Stomach smooth muscle (tissue), 2 donors: ENCODE data around the gene CCDC82.
A peak's percentile ranks its signal among the peaks of the same experiment; 100 is the strongest.

Experiments used
- H3K27ac ChIP-seq: one replicate; pipeline ENCODE4 v1.7.0; 2013; ENCODE audit warnings: mild to moderate bottlenecking, low read length, inconsistent platforms
- H3K27me3 ChIP-seq, 2 donors: one replicate each; pipeline ENCODE4 v1.7.0; 2013; ENCODE audit warnings: low read length in 2 of 2; ENCODE audit not compliant: insufficient read depth in 2 of 2, control insufficient read depth in 1 of 2
- H3K36me3 ChIP-seq, 2 donors: one replicate each; pipeline ENCODE4 v1.7.0; 2013; ENCODE audit warnings: low read length in 2 of 2; ENCODE audit not compliant: control insufficient read depth in 2 of 2, insufficient read depth in 2 of 2
- H3K4me1 ChIP-seq: one replicate; pipeline ENCODE4 v1.7.0; 2013; ENCODE audit warnings: low read length; ENCODE audit not compliant: control insufficient read depth, insufficient read depth
- H3K4me3 ChIP-seq, 2 donors: one replicate each; pipeline ENCODE4 v1.7.0; 2013; ENCODE audit warnings: low read length in 2 of 2
- H3K9ac ChIP-seq, 2 donors: one replicate each; pipeline ENCODE4 v1.7.0; 2013; ENCODE audit warnings: low read length in 2 of 2, mild to moderate bottlenecking in 1 of 2
- H3K9me3 ChIP-seq, 2 donors: one replicate each; pipeline ENCODE4 v1.7.0; 2013; ENCODE audit warnings: low read length in 2 of 2; ENCODE audit not compliant: control insufficient read depth in 2 of 2
- donor health status: healthy.
- donor health status: Pancreatic carcinoma.

Gene CCDC82

GRCh38 chr11:96317571-96317970 lies 72.1 kb downstream of the CCDC82 start:
- H3K27me3 ChIP-seq, result no peaks in the 10 kb centered on the region
- H3K4me1 ChIP-seq, result peaks cover 6% of the 10 kb centered on the region
- no peak overlapping the region for H3K27ac ChIP-seq
- no peaks in the 10 kb centered on the region for H3K36me3 ChIP-seq
- H3K9me3 ChIP-seq, result no peaks in the 10 kb centered on the region
- H3K9ac ChIP-seq, result no peak overlapping the region
- H3K4me3 ChIP-seq, result no peak overlapping the region

GRCh38 chr11:96316869-96317268 lies 72.8 kb downstream of the CCDC82 start:
- Histone ChIP-seq H3K4me1 (peaks cover 6% of the 10 kb centered on the region), H3K27me3 (no peaks in the 10 kb centered on the region)

GRCh38 chr11:96315476-96315875 lies 74.2 kb downstream of the CCDC82 start:
- no peak overlapping the region for H3K4me3 ChIP-seq
- peaks cover 11% of the 10 kb centered on the region for H3K4me1 ChIP-seq
- no peak overlapping the region for H3K9ac ChIP-seq
- H3K27me3 ChIP-seq, result no peaks in the 10 kb centered on the region
- no peak overlapping the region for H3K27ac ChIP-seq
- no peaks in the 10 kb centered on the region for H3K9me3 ChIP-seq
- no peaks in the 10 kb centered on the region for H3K36me3 ChIP-seq

More at GRCh38 chr11:96316869-96317268, 72.8 kb downstream of the CCDC82 start:
- Histone ChIP-seq H3K27ac (no peak overlapping the region), H3K9ac (no peak overlapping the region), H3K36me3 (no peaks in the 10 kb centered on the region), H3K9me3 (no peaks in the 10 kb centered on the region), H3K4me3 (no peak overlapping the region)

GRCh38 chr11:96314326-96315020 lies 75.2 kb downstream of the CCDC82 start:
- no peaks in the 10 kb centered on the region for H3K36me3 ChIP-seq
- H3K4me1 ChIP-seq, result peaks cover 11% of the 10 kb centered on the region
- H3K27ac ChIP-seq, result no peak overlapping the region
- H3K4me3 ChIP-seq, result no peak overlapping the region
- no peaks in the 10 kb centered on the region for H3K27me3 ChIP-seq
- no peaks in the 10 kb centered on the region for H3K9me3 ChIP-seq
- no peak overlapping the region for H3K9ac ChIP-seq

GRCh38 chr11:96313163-96313562 lies 76.5 kb downstream of the CCDC82 start:
- Histone ChIP-seq H3K27me3 (no peaks in the 10 kb centered on the region), H3K9me3 (no peaks in the 10 kb centered on the region), H3K36me3 (no peaks in the 10 kb centered on the region), H3K4me1 (peaks cover 11% of the 10 kb centered on the region), H3K27ac (no peak overlapping the region), H3K4me3 (no peak overlapping the region), H3K9ac (no peak overlapping the region)

- Histone ChIP-seq H3K27me3 (no peaks in the 10 kb centered on the region), H3K27ac (no peak overlapping the region), H3K9ac (no peak overlapping the region), H3K9me3 (no peaks in the 10 kb centered on the region), H3K4me1 (peaks cover 21% of the 10 kb centered on the region), H3K4me3 (no peak overlapping the region), H3K36me3 (no peaks in the 10 kb centered on the region)
Measured at GRCh38 chr11:96311120-96311568, 78.6 kb downstream of the CCDC82 start.

- H3K4me1 ChIP-seq, result peaks cover 23% of the 10 kb centered on the region
- H3K27ac ChIP-seq, result no peak overlapping the region
Measured at GRCh38 chr11:96310236-96310635, 79.5 kb downstream of the CCDC82 start.

GRCh38 chr11:96309643-96310017 lies 80.1 kb downstream of the CCDC82 start:
- Histone ChIP-seq H3K4me3 (no peak overlapping the region), H3K27ac (no peak overlapping the region), H3K36me3 (no peaks in the 10 kb centered on the region), H3K4me1 (peaks cover 20% of the 10 kb centered on the region), H3K9ac (no peak overlapping the region), H3K27me3 (no peaks in the 10 kb centered on the region), H3K9me3 (no peaks in the 10 kb centered on the region)

More at GRCh38 chr11:96310236-96310635, 79.5 kb downstream of the CCDC82 start:
- H3K4me3 ChIP-seq, result no peak overlapping the region
- no peaks in the 10 kb centered on the region for H3K9me3 ChIP-seq
- H3K36me3 ChIP-seq, result no peaks in the 10 kb centered on the region
- H3K9ac ChIP-seq, result no peak overlapping the region
- no peaks in the 10 kb centered on the region for H3K27me3 ChIP-seq

- Histone ChIP-seq H3K27me3 (no peaks in the 10 kb centered on the region), H3K9ac (no peak overlapping the region), H3K4me3 (no peak overlapping the region), H3K36me3 (no peaks in the 10 kb centered on the region), H3K9me3 (no peaks in the 10 kb centered on the region), H3K4me1 (peaks cover 19% of the 10 kb centered on the region), H3K27ac (no peak overlapping the region)
Measured at GRCh38 chr11:96309016-96309642, 80.6 kb downstream of the CCDC82 start.

GRCh38 chr11:96307776-96308140 lies 82.0 kb downstream of the CCDC82 start:
- H3K4me3 ChIP-seq, result peak overlapping the region; percentile 66 to 67
- peak overlapping the region; percentile 64 to 65 for H3K9ac ChIP-seq
- no peaks in the 10 kb centered on the region for H3K27me3 ChIP-seq
- H3K36me3 ChIP-seq, result no peaks in the 10 kb centered on the region
- H3K27ac ChIP-seq, result peak overlapping the region; percentile 76
- no peaks in the 10 kb centered on the region for H3K9me3 ChIP-seq
- H3K4me1 ChIP-seq, result peaks cover 20% of the 10 kb centered on the region
